Testis (tissue), 2 donors: ENCODE results near the gene XIRP2.

Experiments used
- POLR2A ChIP-seq: fragments of 450-650 bp; IDR thresholded peaks from one replicate; pipeline ENCODE4 v1.6.1; 2017; ENCODE audit warnings: antibody characterized with exemption, mild to moderate bottlenecking, moderate library complexity
- TF ChIP-seq, protein P1 (sequence below), 3 experiments: fragments of 450-650 bp in 2 of 3; fragments of 200-600 bp in 1 of 3; sonication (generic) in 1 of 3; IDR thresholded peaks; one replicate each; pipeline ENCODE4 v1.5.1; 2016 to 2019; ENCODE audit warnings: antibody characterized with exemption in 3 of 3, mild to moderate bottlenecking in 2 of 3, moderate library complexity in 1 of 3

DNA sequence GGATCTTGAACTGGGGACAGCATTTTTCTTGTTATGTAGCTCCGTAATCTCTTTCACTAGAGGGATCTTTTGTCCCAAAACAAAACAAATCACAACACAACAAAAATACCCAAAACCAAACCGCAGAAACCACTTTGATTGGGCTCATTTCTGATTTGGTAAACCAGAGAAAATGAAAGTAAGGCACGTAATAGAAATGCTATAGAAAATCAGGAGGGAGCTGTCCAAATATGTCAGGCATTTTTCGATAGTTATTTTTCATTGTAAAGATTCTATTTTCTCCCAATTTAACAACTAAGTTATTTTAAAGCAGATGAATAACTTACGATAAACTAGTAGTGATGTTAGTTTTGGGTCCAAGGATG, 406.5 kb downstream of the XIRP2 start:
- TF ChIP-seq POLR2A = no peak
- TF ChIP-seq, protein P1, sequence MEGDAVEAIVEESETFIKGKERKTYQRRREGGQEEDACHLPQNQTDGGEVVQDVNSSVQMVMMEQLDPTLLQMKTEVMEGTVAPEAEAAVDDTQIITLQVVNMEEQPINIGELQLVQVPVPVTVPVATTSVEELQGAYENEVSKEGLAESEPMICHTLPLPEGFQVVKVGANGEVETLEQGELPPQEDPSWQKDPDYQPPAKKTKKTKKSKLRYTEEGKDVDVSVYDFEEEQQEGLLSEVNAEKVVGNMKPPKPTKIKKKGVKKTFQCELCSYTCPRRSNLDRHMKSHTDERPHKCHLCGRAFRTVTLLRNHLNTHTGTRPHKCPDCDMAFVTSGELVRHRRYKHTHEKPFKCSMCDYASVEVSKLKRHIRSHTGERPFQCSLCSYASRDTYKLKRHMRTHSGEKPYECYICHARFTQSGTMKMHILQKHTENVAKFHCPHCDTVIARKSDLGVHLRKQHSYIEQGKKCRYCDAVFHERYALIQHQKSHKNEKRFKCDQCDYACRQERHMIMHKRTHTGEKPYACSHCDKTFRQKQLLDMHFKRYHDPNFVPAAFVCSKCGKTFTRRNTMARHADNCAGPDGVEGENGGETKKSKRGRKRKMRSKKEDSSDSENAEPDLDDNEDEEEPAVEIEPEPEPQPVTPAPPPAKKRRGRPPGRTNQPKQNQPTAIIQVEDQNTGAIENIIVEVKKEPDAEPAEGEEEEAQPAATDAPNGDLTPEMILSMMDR (IDR thresholded peaks at IDR 0.05) = no peak
